GM21447 (cell line): ENCODE measurements around the gene NMUR2.

ENCODE experiments used
- ATAC-seq: cut with Tn5 transposase; IDR thresholded peaks from one replicate; pipeline ENCODE4 v1.9.1; 2021; ENCODE audit not compliant: unreplicated experiment

Gene NMUR2, protein sequence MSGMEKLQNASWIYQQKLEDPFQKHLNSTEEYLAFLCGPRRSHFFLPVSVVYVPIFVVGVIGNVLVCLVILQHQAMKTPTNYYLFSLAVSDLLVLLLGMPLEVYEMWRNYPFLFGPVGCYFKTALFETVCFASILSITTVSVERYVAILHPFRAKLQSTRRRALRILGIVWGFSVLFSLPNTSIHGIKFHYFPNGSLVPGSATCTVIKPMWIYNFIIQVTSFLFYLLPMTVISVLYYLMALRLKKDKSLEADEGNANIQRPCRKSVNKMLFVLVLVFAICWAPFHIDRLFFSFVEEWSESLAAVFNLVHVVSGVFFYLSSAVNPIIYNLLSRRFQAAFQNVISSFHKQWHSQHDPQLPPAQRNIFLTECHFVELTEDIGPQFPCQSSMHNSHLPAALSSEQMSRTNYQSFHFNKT

DNA sequence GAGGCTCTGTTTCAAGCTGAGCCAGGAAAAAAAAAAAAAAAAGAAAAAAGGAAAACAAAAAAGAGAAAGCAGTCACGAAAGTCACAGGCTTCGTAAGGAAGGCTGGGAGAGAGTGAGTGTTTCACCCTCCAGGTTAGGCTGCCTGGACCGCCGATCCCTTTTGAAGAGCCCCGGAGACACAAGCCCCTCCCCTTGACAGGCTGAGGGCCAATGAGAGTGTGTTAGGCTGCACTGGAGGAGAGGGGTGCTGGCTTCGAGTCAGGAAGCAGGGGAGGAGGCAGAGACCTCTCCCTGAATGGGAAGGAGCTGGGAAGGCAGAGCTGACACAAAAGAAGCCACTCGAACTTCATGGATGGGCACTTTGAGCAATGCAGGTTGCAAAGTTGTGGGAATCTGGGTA is at the start of gene NMUR2:
Gene NMUR2 (minus strand): TSS at position 135 of the 400 bp plus-strand sequence. CDS start 166 bp downstream, outside the sequence.
- no peak for ATAC-seq

DNA sequence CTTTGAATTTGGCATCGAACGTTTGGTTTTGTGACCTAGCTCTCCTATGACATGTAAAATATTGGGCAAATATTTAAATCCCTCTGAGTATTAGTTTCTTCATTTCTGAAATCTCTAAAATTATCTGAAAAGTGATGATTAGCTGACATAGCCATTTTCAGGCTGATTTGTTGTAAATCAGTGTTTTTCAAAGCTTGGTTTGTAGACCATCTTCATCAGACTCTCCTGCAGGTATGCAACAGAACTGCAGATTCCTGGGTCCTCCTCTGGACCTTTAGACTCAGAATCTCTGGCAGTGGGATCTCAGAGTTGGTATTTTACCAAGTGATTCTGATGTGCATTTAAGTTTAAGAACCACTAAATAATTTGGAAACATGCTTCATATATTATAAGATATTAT is 38.9 kb upstream of the NMUR2 start:
- ATAC-seq, result no peak

DNA sequence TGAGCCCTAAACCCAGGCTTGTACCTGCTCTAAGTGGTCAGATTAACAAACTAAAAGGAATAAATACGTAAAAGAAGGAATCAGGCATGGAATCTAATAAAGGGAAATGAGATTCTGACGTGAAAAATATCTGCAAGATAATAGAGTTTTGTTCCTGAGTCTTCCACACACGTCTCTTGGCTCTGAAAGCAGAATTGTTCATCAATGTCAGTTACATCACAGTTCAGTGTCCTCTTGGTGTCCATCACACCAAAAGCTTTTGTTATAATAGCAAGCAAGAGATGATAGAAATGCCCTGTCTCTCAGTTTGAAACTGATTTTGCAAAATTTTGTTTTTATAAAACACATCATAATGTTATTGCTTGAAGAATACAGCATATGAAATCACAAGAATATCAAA is 34.7 kb upstream of the NMUR2 start:
- ATAC-seq, result no peak

DNA sequence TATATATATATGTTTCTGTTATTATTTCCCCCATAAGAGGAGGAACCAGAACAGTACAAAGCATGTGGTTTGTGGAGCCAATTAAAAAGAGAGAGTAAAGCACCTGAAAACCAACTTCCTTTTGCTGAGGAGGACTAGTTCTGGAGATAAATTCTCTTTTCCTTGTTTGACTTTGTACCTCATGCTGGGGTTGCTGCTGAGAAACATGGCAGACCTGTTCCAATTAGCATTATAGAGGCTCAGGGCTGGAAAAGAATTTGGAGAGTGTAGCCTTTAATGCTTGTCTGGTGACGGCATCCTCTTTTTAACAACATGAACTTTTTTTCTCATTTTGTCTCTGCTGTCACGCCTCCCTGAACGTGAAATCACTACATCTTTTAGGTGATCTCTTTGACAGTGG is 32.8 kb upstream of the NMUR2 start:
- ATAC-seq, result no peak

DNA sequence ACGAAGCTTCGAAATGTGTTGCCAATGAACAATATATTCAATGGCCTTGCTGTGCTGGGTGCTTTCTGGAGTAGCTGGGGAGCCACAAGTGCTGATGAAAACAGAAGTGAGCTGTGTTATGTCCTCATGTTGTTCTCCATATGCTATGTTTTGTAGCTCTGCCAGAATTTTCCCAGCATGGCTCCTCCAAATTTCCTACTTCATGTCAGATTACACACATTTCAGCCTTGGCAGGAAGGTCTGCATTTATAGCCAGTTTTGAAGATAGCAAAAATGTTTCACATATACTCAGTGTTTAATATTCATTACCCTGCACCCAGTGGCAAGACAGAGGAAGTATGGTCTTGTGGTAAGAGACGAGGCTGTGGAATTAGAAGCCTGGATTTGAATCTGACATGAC is 22.6 kb upstream of the NMUR2 start:
- ATAC-seq, result no peak

DNA sequence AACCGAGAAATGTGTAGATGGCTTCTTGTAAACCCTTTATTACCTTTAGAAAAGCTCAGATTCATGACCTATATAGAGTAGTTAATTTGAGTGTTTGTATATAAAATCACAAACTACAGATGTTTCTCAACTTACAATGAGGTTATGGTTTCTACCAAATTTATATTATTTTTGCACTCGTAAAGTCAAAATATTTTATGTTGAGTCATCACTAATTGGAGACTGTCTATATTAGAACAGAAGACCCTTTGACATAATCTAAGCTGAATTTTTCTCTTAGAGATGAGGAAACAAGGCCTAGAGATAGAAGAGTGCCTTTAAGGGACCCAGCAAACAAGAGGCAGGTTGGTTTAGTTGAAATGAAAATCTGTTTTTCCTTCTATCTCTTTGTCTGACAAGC is 20.0 kb upstream of the NMUR2 start:
- ATAC-seq, result no peak

DNA sequence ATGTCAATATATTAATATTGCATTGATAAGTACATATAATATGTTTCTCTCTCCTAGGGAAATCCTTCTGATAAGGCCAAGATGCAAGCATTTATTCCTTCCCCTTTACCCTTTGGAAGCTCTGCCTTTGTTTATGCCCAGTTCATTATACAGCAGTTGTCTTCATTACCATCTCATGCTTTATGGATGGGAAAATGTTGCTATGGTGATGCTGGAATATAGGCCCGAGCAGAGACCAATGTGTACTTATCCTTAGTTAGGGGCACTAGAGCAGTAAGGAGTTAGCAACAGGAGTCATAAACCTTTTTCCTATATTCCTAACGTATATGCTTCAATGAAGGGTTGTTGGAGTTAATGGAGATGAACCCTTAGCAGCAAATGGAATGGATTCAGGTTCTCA is 19.4 kb upstream of the NMUR2 start:
- ATAC-seq, result no peak

DNA sequence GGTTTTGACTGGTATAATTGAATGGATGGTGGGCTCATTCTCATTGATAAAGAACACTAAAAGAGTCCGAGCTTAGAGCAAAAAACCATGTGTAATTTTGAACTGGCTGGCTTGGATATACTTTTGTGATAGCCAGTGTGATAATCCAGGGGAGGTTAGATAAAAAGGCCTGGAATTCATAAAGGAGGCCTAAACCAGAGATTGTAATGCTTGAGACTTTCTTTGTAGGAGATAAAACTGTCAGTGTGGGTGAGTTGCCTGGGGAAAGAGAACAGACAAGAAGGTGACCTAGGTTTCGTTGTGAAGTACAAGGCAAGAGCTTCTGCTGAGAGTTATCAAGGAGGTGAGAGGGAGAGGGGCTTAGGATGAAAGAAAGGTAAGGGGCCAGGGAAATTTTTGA is 17.0 kb upstream of the NMUR2 start:
- ATAC-seq, result no peak

DNA sequence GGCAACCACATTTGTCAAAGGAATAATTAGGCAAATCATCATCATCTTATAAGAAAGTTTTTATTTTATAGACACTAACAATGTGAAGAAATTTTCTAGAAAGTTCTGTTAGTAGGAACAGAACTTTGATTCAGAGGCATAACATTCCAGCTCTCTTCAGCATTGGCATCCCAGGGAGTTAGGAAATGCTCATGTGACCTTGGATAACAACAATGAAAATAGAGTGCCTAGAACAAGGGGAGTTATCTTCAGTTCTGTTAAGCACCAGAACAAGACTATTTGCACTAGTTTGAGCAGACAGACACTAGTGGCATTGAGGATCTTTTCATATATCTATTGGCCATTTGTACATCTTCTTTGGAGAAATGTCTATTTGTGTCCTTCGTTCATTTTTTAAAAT is 7.0 kb upstream of the NMUR2 start:
- no peak for ATAC-seq

DNA sequence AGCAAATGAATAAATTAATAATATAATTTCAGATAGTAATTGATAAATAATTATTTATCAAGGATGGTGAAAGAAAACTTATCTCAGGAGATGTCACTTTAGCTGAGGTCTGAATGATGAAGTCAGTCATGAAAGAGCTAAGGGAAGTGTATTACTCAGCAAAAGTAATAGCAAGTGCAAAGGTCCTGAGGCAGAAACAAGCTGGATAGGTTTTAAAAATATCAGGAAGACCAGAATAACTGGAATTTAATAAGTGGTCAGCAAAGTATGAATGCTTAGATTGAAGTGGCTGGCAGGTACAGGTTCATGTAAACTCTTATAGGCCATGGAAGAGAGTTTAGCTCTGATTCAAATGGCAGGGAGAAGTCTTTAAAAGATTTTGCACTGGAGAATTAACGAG is 1.0 kb upstream of the NMUR2 start:
- no peak for ATAC-seq

DNA sequence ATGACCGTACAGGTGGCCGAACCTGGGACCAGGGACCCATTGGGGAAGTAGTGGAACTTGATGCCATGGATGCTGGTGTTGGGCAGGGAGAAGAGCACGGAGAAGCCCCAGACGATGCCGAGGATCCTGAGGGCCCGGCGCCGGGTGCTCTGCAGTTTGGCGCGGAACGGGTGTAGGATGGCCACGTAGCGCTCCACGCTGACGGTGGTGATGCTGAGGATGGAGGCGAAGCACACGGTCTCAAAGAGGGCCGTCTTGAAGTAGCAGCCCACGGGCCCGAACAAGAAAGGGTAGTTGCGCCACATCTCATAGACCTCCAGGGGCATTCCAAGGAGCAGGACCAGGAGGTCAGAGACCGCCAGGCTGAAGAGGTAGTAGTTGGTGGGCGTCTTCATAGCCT is 585 bp downstream of the NMUR2 start:
- no peak for ATAC-seq

DNA sequence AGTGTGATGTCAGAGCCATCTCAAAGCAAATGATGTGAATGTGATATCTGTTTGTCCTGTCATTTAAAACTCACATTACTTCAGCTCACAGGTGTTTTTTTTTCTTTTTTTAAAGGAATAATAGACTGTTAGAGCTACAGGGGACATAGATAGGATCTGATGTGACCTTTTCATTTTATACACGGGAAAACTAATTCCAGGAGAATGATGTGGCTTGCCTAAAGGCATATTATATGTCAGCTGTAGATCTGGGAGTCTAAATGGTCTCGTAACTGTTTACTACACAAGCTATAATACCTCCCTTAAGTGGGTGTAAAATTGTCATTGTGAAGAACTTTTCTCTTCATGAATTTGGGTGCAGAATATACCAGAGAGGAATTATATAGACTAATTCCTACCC is 2.0 kb downstream of the NMUR2 start:
- ATAC-seq, result no peak

DNA sequence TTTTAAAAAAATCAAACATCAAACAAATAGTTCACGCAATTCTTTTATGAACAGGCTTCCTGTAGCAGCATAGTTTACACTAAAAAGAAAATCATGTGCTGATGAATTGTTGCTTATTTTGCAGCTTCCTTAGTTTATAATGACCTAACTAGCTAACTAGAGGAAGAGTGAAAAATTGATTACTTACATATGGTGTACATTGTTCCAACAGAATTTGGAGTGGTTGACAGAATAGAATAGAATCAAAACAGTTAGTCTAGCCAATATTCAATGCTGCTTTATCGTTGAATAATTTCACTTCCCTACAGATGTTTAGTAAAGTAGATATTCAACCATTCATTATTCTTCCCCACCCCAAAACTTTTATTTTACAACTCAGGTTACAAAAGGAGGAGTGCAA is 4.2 kb downstream of the NMUR2 start:
- ATAC-seq, result no peak

DNA sequence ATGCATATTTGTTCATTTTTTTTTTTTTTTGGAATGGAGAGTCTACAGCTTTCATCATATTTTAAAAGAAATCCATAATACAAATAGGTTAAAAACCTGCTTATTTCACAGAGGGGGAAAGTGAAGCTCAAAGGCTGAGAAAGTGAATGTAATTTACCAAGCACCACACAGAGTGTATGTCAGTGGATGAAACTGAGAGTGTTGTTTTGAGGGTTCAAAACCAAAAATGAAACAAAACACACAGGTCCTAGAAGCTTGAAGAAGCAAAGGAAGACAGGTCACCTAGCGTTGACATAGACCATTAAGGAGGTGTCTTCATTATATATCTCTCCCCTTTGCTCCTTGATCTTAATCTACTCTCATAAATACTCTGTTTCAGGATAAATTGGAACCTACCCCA is 7.5 kb downstream of the NMUR2 start:
- ATAC-seq, result peak; percentile 89

DNA sequence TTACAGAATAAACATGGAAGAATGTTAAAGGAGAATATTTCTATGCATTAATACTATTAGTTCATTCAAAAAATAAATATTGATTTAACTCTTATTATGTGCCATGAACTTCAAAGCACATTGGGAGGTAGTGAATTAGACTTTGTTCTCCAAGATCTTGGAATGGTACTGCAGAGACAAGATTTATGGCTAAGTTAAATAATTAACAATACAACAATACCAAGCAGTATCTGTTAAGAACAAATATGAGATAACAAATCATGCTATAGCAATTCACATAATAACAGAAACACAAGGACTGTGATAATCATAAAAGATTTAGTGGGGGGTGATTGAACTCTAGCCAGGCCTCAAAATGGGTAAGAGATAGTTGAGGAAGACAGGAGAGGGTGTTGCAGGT is 11.6 kb downstream of the NMUR2 start:
- no peak for ATAC-seq

DNA sequence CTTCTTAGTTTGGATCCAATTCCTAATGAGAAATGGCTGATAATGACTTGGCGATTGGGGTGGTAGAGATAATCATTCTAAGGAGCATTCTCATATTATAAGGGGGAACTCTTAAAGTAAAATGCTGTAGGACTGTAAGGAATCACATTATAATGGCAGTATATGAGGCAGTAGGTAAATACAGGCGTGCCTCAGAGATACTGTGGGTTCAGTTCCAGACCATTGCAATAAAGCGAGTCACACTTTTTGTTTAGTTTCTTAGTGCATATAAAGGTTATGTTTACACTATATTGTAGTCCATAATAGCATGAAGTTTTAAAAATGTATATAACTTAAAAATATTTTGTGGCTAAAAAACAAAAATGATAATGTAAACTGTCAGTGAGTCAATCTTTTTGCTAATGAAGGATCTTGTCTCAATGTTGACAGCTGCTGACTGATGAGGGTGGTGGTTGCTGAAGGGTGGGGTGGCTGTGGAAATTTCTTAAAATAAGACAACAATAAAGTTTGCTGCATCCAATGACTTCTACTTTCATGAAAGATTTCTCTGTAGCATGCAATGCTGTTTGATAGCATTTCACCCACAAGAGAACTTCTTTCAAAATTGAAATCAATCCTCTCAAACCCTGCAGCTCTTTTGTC is 15.8 kb downstream of the NMUR2 start:
- ATAC-seq, result no peak

DNA sequence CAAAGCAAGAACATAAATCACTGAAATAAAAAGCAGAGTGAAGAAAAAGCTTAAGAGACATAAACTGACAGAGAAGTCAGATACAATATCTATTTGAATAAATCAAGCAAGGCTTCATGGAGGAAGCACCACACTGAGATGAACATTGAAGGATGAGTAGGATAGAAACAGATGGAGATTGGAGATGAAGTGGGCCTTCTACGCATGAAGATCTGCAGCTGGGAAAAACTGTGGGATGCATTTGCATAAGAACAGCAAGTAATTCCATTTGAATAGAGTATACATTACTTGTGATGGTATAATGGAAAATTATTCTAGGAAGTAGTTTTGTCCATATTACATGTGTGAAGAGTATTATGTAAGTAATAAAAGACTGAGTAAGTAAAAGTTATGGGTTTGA is 16.5 kb downstream of the NMUR2 start:
- no peak for ATAC-seq

DNA sequence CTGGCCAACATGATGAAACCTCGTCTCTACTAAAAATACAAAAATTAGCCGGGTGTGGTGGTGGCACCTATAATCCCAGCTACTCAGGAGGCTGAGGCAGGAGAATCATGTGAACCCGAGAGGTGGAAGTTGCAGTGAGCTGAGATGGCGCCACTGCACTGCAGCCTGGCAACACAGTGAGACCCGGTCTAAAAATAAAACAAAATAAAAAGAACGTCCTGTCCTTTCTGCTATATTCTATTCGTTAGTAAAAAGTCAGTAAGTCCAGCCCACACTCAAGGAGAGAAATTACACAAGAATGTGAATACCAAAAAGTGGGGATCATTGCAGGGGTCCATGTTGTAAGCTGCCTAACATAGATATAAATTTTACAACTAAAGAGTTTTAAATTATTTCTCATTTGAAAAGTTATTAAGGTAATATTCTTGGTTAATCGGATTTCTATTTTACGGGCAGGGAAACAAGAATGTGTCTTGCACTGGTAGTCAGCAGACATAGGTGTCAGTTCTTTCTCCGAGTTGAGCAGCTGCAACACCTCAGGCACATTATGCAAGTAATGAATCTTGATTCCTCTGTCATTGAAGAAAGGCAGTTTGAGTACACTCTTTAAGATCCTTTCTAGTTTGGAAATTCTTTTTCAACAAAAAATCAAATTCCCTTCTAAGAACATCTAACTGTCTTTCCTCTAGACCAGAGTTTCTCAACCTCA is 24.5 kb downstream of the NMUR2 start:
- ATAC-seq, result no peak

DNA sequence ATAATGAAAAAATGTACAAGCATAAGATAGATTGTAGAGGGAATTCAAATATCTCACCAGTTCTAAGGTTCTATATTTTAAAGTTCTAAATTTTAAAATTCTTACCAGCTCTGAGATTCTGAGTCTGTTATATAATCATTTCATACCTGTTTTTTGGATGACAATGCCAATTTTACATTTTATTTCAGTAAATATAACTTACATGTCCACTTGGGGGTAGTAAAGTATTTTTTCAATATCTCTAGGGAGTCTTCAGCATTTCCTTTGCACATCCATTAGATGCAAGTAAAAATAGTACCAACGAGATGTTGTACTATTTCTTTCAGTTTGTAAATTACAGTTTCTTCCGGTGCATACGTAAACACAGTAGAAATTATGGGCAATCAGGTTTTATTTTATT is 25.7 kb downstream of the NMUR2 start:
- ATAC-seq, result no peak

DNA sequence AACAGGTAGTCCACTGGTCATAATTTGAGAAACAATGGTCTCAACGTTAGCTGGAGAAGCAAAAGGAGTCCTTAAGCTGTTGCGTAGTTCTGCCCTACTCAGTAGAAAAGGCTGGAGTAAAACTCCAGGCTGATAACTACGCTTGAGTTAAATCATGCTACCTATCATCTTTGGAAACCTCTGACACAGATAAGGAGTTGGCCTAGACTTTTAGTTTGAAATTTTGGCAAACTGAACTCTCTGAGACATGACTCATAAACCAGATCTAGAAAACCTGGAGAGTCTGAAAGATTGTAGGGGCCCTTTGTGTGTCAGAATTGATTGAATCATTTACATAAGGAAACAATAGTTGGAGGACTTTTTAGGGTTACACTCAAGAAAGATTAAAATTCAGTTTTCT is 26.3 kb downstream of the NMUR2 start:
- no peak for ATAC-seq

DNA sequence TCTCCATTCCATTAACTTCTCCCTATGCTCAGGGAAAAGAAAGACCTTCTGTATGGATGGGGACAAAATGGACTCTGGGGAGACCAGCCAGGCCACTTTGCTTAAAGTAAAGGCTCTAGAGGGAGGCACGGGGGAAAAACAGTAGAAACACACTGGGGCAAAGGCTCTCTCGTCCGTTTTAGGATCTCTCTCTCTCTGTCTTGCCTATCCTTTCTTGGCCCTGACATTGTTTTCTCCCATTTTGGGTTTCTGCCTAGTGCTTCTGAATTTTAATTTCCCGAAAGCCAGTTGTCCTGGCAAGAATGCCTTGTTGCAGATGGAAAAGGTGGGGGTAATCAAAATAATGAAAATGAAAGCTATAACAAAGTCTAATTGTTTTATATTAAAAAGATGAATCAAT is 28.2 kb downstream of the NMUR2 start:
- ATAC-seq, result no peak

DNA sequence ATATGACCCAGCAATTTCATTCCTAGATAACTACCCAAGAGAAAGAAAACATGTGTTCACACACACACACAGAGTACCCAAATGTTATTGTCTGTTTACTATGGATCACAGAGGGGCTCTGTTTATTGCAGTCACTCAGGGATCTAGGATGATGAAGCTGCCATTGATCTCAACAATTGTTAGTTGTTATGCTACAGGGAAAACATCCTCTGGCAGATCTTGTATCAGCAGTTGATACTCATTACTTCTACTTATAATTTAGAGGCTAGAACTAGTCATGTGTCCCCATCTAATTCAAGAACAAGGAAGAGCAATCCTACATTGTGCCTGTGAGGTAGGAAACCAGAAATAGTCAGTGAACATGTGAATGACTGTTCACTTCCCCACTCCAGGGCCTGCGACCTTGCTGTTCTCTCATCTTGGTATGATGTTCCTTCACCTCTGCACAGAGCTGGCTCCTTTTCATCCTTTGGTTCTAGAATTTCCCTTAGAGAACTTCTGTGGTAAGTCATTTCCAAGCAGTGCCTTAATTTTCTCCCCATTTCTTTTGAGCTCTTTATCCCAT is 30.3 kb downstream of the NMUR2 start:
- no peak for ATAC-seq
